H1 (cell line): ENCODE measurements around the gene FSD1. TPM values are rescaled to one million over a fixed set of nuclear protein-coding genes. Genes with fewer than 3 reads are reported as not detected.

Source experiments
- ATF2 ChIP-seq: IDR thresholded peaks from 2 replicates; pipeline ENCODE4 v1.6.1; 2012; ENCODE audit warnings: low read length, inconsistent platforms
- EGR1 ChIP-seq: IDR thresholded peaks from 2 replicates; pipeline ENCODE4 v1.6.1; 2011; ENCODE audit warnings: low read depth, low read length, borderline replicate concordance
- HDAC2 ChIP-seq, 2 experiments: fragments of 300-600 bp in 1 of 2; sonication (generic) in 1 of 2; IDR thresholded peaks; 2 replicates each; pipeline ENCODE4 v1.6.1; 2011 to 2012; ENCODE audit warnings: low read depth in 2 of 2, low read length in 2 of 2, mild to moderate bottlenecking in 2 of 2, moderate library complexity in 2 of 2, borderline replicate concordance in 1 of 2, inconsistent platforms in 1 of 2
- KDM4A ChIP-seq: IDR thresholded peaks from one replicate; pipeline ENCODE4 v1.7.1; 2012; ENCODE audit warnings: low read depth, mild to moderate bottlenecking, moderate library complexity, low read length, inconsistent platforms; ENCODE audit not compliant: severe bottlenecking
- MAX ChIP-seq: IDR thresholded peaks from 2 replicates; pipeline ENCODE4 v1.6.1; 2012; ENCODE audit warnings: inconsistent platforms
- NRF1 ChIP-seq: IDR thresholded peaks from 2 replicates; pipeline ENCODE4 v1.6.1; 2011; ENCODE audit warnings: mild to moderate bottlenecking, low read depth, low read length, improper control_type of control experiment
- POLR2A ChIP-seq, 2 experiments: IDR thresholded peaks; 1 replicate in 1 of 2; 2 replicates in 1 of 2; pipeline ENCODE4 v1.6.1; 2011; ENCODE audit warnings: low read depth in 2 of 2, low read length in 2 of 2, mild to moderate bottlenecking in 2 of 2; ENCODE audit errors: control extremely low read depth in 1 of 2
- POLR2AphosphoS5 ChIP-seq: IDR thresholded peaks from 2 replicates; pipeline ENCODE4 v1.6.1; 2011; ENCODE audit warnings: low read depth, low read length
- POU5F1 ChIP-seq: IDR thresholded peaks from 2 replicates; pipeline ENCODE4 v1.6.1; 2011; ENCODE audit warnings: low read depth, mild to moderate bottlenecking, low read length, moderate library complexity
- RXRA ChIP-seq: IDR thresholded peaks from 2 replicates; pipeline ENCODE4 v1.6.1; 2011; ENCODE audit warnings: low read depth, mild to moderate bottlenecking, low read length, moderate library complexity; ENCODE audit not compliant: insufficient read depth
- SP2 ChIP-seq: IDR thresholded peaks from 2 replicates; pipeline ENCODE4 v1.6.1; 2012; ENCODE audit warnings: mild to moderate bottlenecking, low read length, inconsistent platforms
- SRF ChIP-seq: IDR thresholded peaks from 2 replicates; pipeline ENCODE4 v1.6.1; 2011; ENCODE audit warnings: mild to moderate bottlenecking, low read depth, low read length, moderate library complexity
- TAF7 ChIP-seq: optimal IDR thresholded peaks from 2 replicates; pipeline ENCODE3; 2011; ENCODE audit warnings: low read depth, mild to moderate bottlenecking, inconsistent platforms, low read length, moderate library complexity, borderline replicate concordance
- USF2 ChIP-seq: IDR thresholded peaks from 2 replicates; pipeline ENCODE4 v1.6.1; 2011; ENCODE audit warnings: low read length, improper control_type of control experiment
- polyA plus RNA-seq, 7 experiments: library from polyadenylated mRNA; depleted of rRNA in 3 of 7; stranded (reverse) in 5 of 7; unstranded in 2 of 7; fragments of >200 nt in 5 of 7; fragments of 200-250 nt in 2 of 7; gene quantifications; 1 replicate in 5 of 7; 2 replicates in 1 of 7; 4 replicates in 1 of 7; pipeline versions ENCODE4 v1.2.1 to v1.2.3, GENCODE V29; 2011 to 2013; ENCODE audit warnings: missing spikeins in 2 of 7, mixed read lengths in 2 of 7
- total RNA-seq: library from RNA; stranded (reverse); fragmentation: NEBNext Ultra II Directional; extraction: Animal tissue kit (Norgen Biotek cat#: 25700); gene quantifications from 2 replicates; pipeline ENCODE4 v1.2.1, GENCODE V29; 2021

Gene FSD1
- total and polyA plus RNA-seq, 2 of the 8 experiments (the other 6 are each of a cell fraction or from before 2014, with no cell fraction given), result 58.8 to 181 TPM

- TF ChIP-seq SP2 (peak; percentile 36; the same call in 1 of the 2 replicates), POLR2A (IDR thresholded peaks at IDR 0.05; ENCODE audit: control extremely low read depth in 1 of 2, low read depth in 2 of 2, low read length in 2 of 2) (peak in 1 of 2 experiments; percentile 73; a peak in 1 of 3 replicates), ATF2 (no peak), USF2 (no peak), TAF7 (peak; percentile 38), EGR1 (no peak), POLR2AphosphoS5 (peak; percentile 69), POU5F1 (no peak), NRF1 (peak; percentile 78), HDAC2 (IDR thresholded peaks at IDR 0.05; ENCODE audit: borderline replicate concordance in 1 of 2, low read depth in 2 of 2, low read length in 2 of 2) (peak; percentile 78 to 95; a peak in 2 of 4 replicates), KDM4A (peak; percentile 56), RXRA (no peak), SRF (0 out of 2 replicates have a peak, but pooled peaks have one; percentile 16), MAX (peak; percentile 91)
Measured at GRCh38 chr19:4328243-4328990, 24.0 kb downstream of the FSD1 start (continued).
